Endodermal cell (in vitro differentiated cells): ENCODE results near the gene EYS. TPM values are rescaled to one million over a fixed set of nuclear protein-coding genes. Genes with fewer than 3 reads are reported as not detected.

Experiments
- DNase-seq: peaks from one replicate; pipeline ENCODE4 v3.0.0-alpha.2; 2017
- H3K27ac ChIP-seq: 2 replicates; pipeline ENCODE4 v1.5.1; 2013; ENCODE audit warnings: mild to moderate bottlenecking, low read depth, low read length, moderate library complexity
- H3K27me3 ChIP-seq: 2 replicates; pipeline ENCODE4 v1.6.1; 2013; ENCODE audit warnings: mild to moderate bottlenecking, low read length, moderate library complexity; ENCODE audit not compliant: insufficient read depth, control insufficient read depth, poor library complexity, severe bottlenecking
- H3K36me3 ChIP-seq: 2 replicates; pipeline ENCODE4 v1.7.0; 2013; ENCODE audit warnings: mild to moderate bottlenecking, low read length, moderate library complexity; ENCODE audit not compliant: control insufficient read depth, insufficient read depth
- H3K4me1 ChIP-seq: one replicate; pipeline ENCODE4 v1.7.0; 2013; ENCODE audit warnings: low read length; ENCODE audit not compliant: control insufficient read depth, insufficient read depth
- H3K4me3 ChIP-seq: 2 replicates; pipeline ENCODE4 v1.5.1; 2013; ENCODE audit warnings: mild to moderate bottlenecking, low read length, moderate library complexity
- H3K9ac ChIP-seq: 2 replicates; pipeline ENCODE4 v1.6.1; 2013; ENCODE audit warnings: mild to moderate bottlenecking, low read length, moderate library complexity; ENCODE audit not compliant: poor library complexity, severe bottlenecking; ENCODE audit errors: extremely low read depth
- H3K9me3 ChIP-seq: 2 replicates; pipeline ENCODE4 v1.6.1; 2013; ENCODE audit warnings: mild to moderate bottlenecking, low read length, moderate library complexity; ENCODE audit not compliant: control insufficient read depth
- H3K27ac Mint-ChIP-seq: 2 replicates; pipeline ENCODE4 v1.8.0; 2020; ENCODE audit warnings: mixed read lengths
- H3K27me3 Mint-ChIP-seq: 2 replicates; pipeline ENCODE4 v1.8.0; 2021; ENCODE audit warnings: mild to moderate bottlenecking, mixed read lengths; ENCODE audit not compliant: insufficient read depth
- H3K36me3 Mint-ChIP-seq: 2 replicates; pipeline ENCODE4 v1.8.0; 2020; ENCODE audit warnings: low read depth, mixed read lengths
- H3K4me1 Mint-ChIP-seq: 2 replicates; pipeline ENCODE4 v1.8.0; 2020; ENCODE audit warnings: mixed read lengths
- H3K4me3 Mint-ChIP-seq: 2 replicates; pipeline ENCODE4 v1.8.0; 2020; ENCODE audit warnings: mild to moderate bottlenecking, moderate library complexity, mixed read lengths
- H3K9me3 Mint-ChIP-seq: 2 replicates; pipeline ENCODE4 v1.8.0; 2020; ENCODE audit warnings: mild to moderate bottlenecking, mixed read lengths
- CTCF ChIP-seq: fragments of 200-600 bp; sonication (generic); conservative IDR thresholded peaks from 2 replicates; pipeline ENCODE4 v1.5.0; 2021; ENCODE audit warnings: antibody characterized with exemption, mild to moderate bottlenecking
- WGBS, 2 experiments: methylation state at CpG; one replicate each; pipeline versions ENCODE4 v1.1.5 to v1.1.7; 2013; ENCODE audit warnings: missing lambda C conversion rate in 2 of 2, mixed read lengths in 1 of 2; ENCODE audit not compliant: insufficient coverage in 1 of 2, insufficient read length in 1 of 2; 5-methylcytosine and 5-hydroxymethylcytosine counted together
- total RNA-seq, 2 donors: library from RNA; stranded (reverse); fragmentation: NEBNext Ultra II Directional in 1 of 2; extraction: Animal tissue kit (Norgen Biotek cat#: 25700) in 1 of 2; gene quantifications; 2 replicates in 1 of 2; 3 replicates in 1 of 2; pipeline ENCODE4 v1.2.1, GENCODE V29; 2021

Gene EYS
- total RNA-seq, 2 donors from 2014 or later, result 0.31 to 0.70 TPM

GRCh38 chr6:65149841-65150240 lies 557.2 kb downstream of the EYS start:
- Histone ChIP-seq H3K36me3 (no peaks in the 10 kb centered on the region), H3K4me1 (peaks cover 8% of the 10 kb centered on the region), H3K4me3 (no peak overlapping the region), H3K27ac (no peak overlapping the region), H3K27me3 (no peaks in the 10 kb centered on the region), H3K9me3 (peaks cover 22% of the 10 kb centered on the region), H3K9ac (no peak overlapping the region)
- DNase-seq, result peak; percentile 64
- Mint-ChIP-seq H3K4me3 (no peak overlapping the region), H3K4me1 (no peaks in the 10 kb centered on the region), H3K9me3 (peaks cover 26% of the 10 kb centered on the region), H3K27ac (no peak overlapping the region), H3K36me3 (peaks cover 14% of the 10 kb centered on the region), H3K27me3 (no peaks in the 10 kb centered on the region)
- no peak for TF ChIP-seq CTCF
- WGBS, 2 experiments, result 88% methylated on average over 1 of the region's 1 CpG; no CpG with 5 or more reads in 1 of the 2 experiments

GRCh38 chr6:65148839-65149238 lies 558.2 kb downstream of the EYS start:
- WGBS, 2 experiments, result 89 to 91% methylated on average over 1 to 2 of the region's 2 CpGs
- Histone ChIP-seq H3K4me3 (peak overlapping the region; percentile 74), H3K27me3 (no peaks in the 10 kb centered on the region), H3K9me3 (peaks cover 22% of the 10 kb centered on the region), H3K9ac (no peak overlapping the region), H3K27ac (no peak overlapping the region), H3K36me3 (no peaks in the 10 kb centered on the region), H3K4me1 (peaks cover 8% of the 10 kb centered on the region)
- no peak for TF ChIP-seq CTCF
- Mint-ChIP-seq H3K36me3 (peaks cover 14% of the 10 kb centered on the region), H3K9me3 (peaks cover 26% of the 10 kb centered on the region), H3K27ac (no peak overlapping the region), H3K4me1 (no peaks in the 10 kb centered on the region), H3K27me3 (no peaks in the 10 kb centered on the region), H3K4me3 (no peak overlapping the region)
- DNase-seq, result no peak

- Histone ChIP-seq H3K4me1 (no peaks in the 10 kb centered on the region), H3K27ac (no peak overlapping the region), H3K27me3 (no peaks in the 10 kb centered on the region), H3K4me3 (no peak overlapping the region), H3K9ac (no peak overlapping the region), H3K36me3 (no peaks in the 10 kb centered on the region), H3K9me3 (peaks cover 6% of the 10 kb centered on the region)
- no peak overlapping the region for H3K27ac Mint-ChIP-seq
- TF ChIP-seq CTCF, result no peak
- H3K36me3 Mint-ChIP-seq, result no peaks in the 10 kb centered on the region
- no peaks in the 10 kb centered on the region for H3K4me1 Mint-ChIP-seq
- 84 to 100% methylated on average over 1 to 2 of the region's 2 CpGs for WGBS, 2 experiments
- H3K27me3 Mint-ChIP-seq, result peaks cover 7% of the 10 kb centered on the region
- H3K9me3 Mint-ChIP-seq, result peaks cover 6% of the 10 kb centered on the region
- H3K4me3 Mint-ChIP-seq, result no peak overlapping the region
- no peak for DNase-seq
These were observed 571.5 kb downstream of the EYS start for GRCh38 chr6:65135567-65135966.
